Neuron (in vitro differentiated cells): ENCODE data around the gene ATCAY.

ENCODE experiments used
- H2AFZ ChIP-seq: one replicate; pipeline ENCODE4 v1.6.1; 2013; ENCODE audit warnings: low read depth, mild to moderate bottlenecking, inconsistent platforms, low read length, moderate library complexity
- H3K27me3 ChIP-seq: one replicate; pipeline ENCODE4 v1.6.1; 2013; ENCODE audit warnings: low read length; ENCODE audit not compliant: insufficient read depth
- H3K36me3 ChIP-seq: one replicate; pipeline ENCODE4 v1.6.1; 2013; ENCODE audit warnings: low read length; ENCODE audit not compliant: insufficient read depth
- H3K4me1 ChIP-seq: one replicate; pipeline ENCODE4 v1.6.1; 2013; ENCODE audit warnings: low read length; ENCODE audit not compliant: insufficient read depth
- H3K4me3 ChIP-seq: 2 replicates; pipeline ENCODE4 v1.5.1; 2013; ENCODE audit warnings: mild to moderate bottlenecking, low read length, moderate library complexity
- H3K9me3 ChIP-seq: one replicate; pipeline ENCODE4 v1.6.1; 2013; ENCODE audit warnings: low read length

The ATCAY gene

GRCh38 chr19:3897936-3898335 is 17.5 kb downstream of the ATCAY start:
- H3K9me3 ChIP-seq = peaks cover 6% of the 10 kb centered on the region
- no peak overlapping the region for H3K4me3 ChIP-seq
- H3K36me3 ChIP-seq = peaks cover 12% of the 10 kb centered on the region
- no peaks in the 10 kb centered on the region for H3K4me1 ChIP-seq
- H3K27me3 ChIP-seq = no peaks in the 10 kb centered on the region
- no peak overlapping the region for H2AFZ ChIP-seq

GRCh38 chr19:3898426-3898825 is 17.9 kb downstream of the ATCAY start:
- peaks cover 6% of the 10 kb centered on the region for H3K9me3 ChIP-seq
- no peak overlapping the region for H3K4me3 ChIP-seq
- no peak overlapping the region for H2AFZ ChIP-seq
- no peaks in the 10 kb centered on the region for H3K27me3 ChIP-seq
- peaks cover 12% of the 10 kb centered on the region for H3K36me3 ChIP-seq
- H3K4me1 ChIP-seq = no peaks in the 10 kb centered on the region

GRCh38 chr19:3899531-3900294 is 19.2 kb downstream of the ATCAY start:
- no peak overlapping the region for H3K4me3 ChIP-seq
- H2AFZ ChIP-seq = no peak overlapping the region

GRCh38 chr19:3902317-3902973 is 22.0 kb downstream of the ATCAY start:
- Histone ChIP-seq H3K9me3 (peaks cover 6% of the 10 kb centered on the region), H3K36me3 (peaks cover 27% of the 10 kb centered on the region), H2AFZ (no peak overlapping the region), H3K4me3 (no peak overlapping the region), H3K4me1 (no peaks in the 10 kb centered on the region), H3K27me3 (no peaks in the 10 kb centered on the region)

More at GRCh38 chr19:3899531-3900294, 19.2 kb downstream of the ATCAY start:
- Histone ChIP-seq H3K36me3 (peaks cover 15% of the 10 kb centered on the region), H3K4me1 (no peaks in the 10 kb centered on the region), H3K9me3 (peaks cover 6% of the 10 kb centered on the region), H3K27me3 (no peaks in the 10 kb centered on the region)

- Histone ChIP-seq H3K36me3 (peaks cover 27% of the 10 kb centered on the region), H3K4me1 (no peaks in the 10 kb centered on the region), H3K27me3 (no peaks in the 10 kb centered on the region), H3K9me3 (peaks cover 2% of the 10 kb centered on the region), H3K4me3 (no peak overlapping the region), H2AFZ (no peak overlapping the region)
Measured at GRCh38 chr19:3904233-3904632, 23.7 kb downstream of the ATCAY start.

- H3K4me1 ChIP-seq = no peaks in the 10 kb centered on the region
Measured at GRCh38 chr19:3907626-3908265, 27.3 kb downstream of the ATCAY start.

GRCh38 chr19:3908266-3909054 is 28.0 kb downstream of the ATCAY start:
- H3K9me3 ChIP-seq = peaks cover 16% of the 10 kb centered on the region
- no peak overlapping the region for H3K4me3 ChIP-seq
- H3K4me1 ChIP-seq = no peaks in the 10 kb centered on the region
- no peaks in the 10 kb centered on the region for H3K27me3 ChIP-seq
- H3K36me3 ChIP-seq = peaks cover 45% of the 10 kb centered on the region
- H2AFZ ChIP-seq = no peak overlapping the region

More at GRCh38 chr19:3907626-3908265, 27.3 kb downstream of the ATCAY start:
- no peaks in the 10 kb centered on the region for H3K27me3 ChIP-seq
- H2AFZ ChIP-seq = no peak overlapping the region
- peaks cover 42% of the 10 kb centered on the region for H3K36me3 ChIP-seq
- H3K9me3 ChIP-seq = peaks cover 16% of the 10 kb centered on the region
- H3K4me3 ChIP-seq = no peak overlapping the region

- Histone ChIP-seq H3K4me3 (no peak overlapping the region), H2AFZ (no peak overlapping the region), H3K4me1 (no peaks in the 10 kb centered on the region), H3K36me3 (peaks cover 47% of the 10 kb centered on the region), H3K9me3 (peaks cover 16% of the 10 kb centered on the region), H3K27me3 (no peaks in the 10 kb centered on the region)
Measured at GRCh38 chr19:3910105-3910504, 29.6 kb downstream of the ATCAY start.

- Histone ChIP-seq H2AFZ (no peak overlapping the region), H3K36me3 (peaks cover 38% of the 10 kb centered on the region), H3K4me3 (no peak overlapping the region), H3K9me3 (peaks cover 21% of the 10 kb centered on the region), H3K27me3 (no peaks in the 10 kb centered on the region), H3K4me1 (no peaks in the 10 kb centered on the region)
Measured at GRCh38 chr19:3914199-3914598, 33.7 kb downstream of the ATCAY start.

- H3K36me3 ChIP-seq = peaks cover 33% of the 10 kb centered on the region
- H3K27me3 ChIP-seq = no peaks in the 10 kb centered on the region
- no peak overlapping the region for H2AFZ ChIP-seq
- no peaks in the 10 kb centered on the region for H3K4me1 ChIP-seq
- H3K4me3 ChIP-seq = no peak overlapping the region
- peaks cover 11% of the 10 kb centered on the region for H3K9me3 ChIP-seq
Measured at GRCh38 chr19:3916033-3916432, 35.5 kb downstream of the ATCAY start.

GRCh38 chr19:3919793-3920192 is 39.3 kb downstream of the ATCAY start:
- H3K4me3 ChIP-seq = no peak overlapping the region
- H2AFZ ChIP-seq = no peak overlapping the region
- peaks cover 33% of the 10 kb centered on the region for H3K36me3 ChIP-seq
- H3K4me1 ChIP-seq = no peaks in the 10 kb centered on the region
- no peaks in the 10 kb centered on the region for H3K27me3 ChIP-seq
- H3K9me3 ChIP-seq = peaks cover 21% of the 10 kb centered on the region

- Histone ChIP-seq H3K36me3 (peaks cover 30% of the 10 kb centered on the region), H3K27me3 (no peaks in the 10 kb centered on the region), H3K9me3 (peaks cover 21% of the 10 kb centered on the region), H3K4me3 (no peak overlapping the region), H3K4me1 (no peaks in the 10 kb centered on the region), H2AFZ (no peak overlapping the region)
Measured at GRCh38 chr19:3923096-3923758, 42.7 kb downstream of the ATCAY start.
